Measurements from ENCODE around the gene TENT5C. TPM values are rescaled to one million over a fixed set of nuclear protein-coding genes. Genes with fewer than 3 reads are reported as not detected.

TENT5C gene
- total RNA-seq, 1 experiment from 2014 or later: 0.63 TPM

DNA sequence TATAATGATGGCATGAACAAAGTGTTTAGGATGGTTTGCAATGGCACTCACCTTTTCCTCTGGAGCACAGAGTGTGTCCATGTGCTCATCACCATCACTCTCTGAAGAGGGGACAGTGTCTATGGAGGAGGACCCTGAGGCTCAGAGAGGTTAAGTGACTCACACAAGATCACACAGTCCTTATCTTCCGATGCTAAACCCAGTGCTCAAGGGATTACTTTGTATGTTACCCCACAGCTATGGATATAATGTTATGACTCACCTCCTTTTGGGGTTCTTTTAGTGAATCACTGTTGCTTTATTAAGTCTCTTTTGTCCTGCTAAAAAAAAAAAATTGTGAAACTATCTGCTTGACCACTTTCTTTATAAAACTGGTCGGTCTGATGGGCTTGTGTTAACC is 67.6 kb downstream of the TENT5C start:
- DNase-seq (ENCODE audit: low read depth, low spot score): no peak
- in situ Hi-C loops (cut with HindIII; ENCODE audit: low pct_unique_long_range_greater_than_20kb, low sequenced_read_pairs): no loop called here

DNA sequence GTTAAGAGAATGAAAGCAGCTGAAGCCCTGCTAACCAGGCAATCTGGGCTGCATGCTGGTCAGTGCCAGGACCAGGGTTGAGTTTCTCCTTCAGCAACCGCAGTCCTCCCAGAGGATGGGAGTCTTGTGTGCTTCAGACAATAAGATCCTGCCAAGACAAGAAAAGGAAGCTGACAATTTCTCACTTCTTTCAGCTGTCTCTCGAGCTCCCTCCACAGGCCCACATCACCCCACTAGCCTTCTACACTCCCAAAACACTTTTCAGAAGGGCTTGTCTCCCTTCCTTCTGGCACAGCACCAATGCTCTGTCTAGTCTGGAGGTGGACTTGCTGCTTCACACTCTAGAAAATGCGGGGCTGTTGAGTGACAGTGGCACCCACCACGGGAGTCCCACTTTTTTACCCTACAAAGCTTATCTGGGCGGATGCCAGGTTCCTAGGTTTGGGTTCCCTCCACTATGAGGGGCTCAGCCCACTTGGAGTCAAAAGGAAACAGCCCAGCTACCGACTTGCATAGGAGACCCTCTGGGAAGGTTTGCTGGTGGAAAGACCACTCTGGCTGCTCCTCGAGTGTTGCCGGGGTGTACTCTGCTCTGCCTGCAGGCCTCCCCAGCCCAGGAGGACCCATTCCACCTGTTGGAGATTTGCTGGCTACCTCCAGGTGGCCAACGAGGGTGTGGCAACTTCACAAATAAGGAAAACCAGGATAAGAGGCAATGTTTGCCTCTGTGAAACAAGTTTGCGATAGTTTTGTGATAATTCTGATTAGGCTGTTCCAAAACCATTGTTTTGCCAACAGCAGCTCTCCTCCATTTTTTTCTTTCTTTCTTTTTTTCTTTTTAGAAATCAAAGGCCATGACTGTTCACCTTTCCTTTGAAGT is 68.9 kb downstream of the TENT5C start:
- DNase-seq (ENCODE audit: low read depth, low spot score): peak; percentile 66
- in situ Hi-C loops (cut with HindIII; ENCODE audit: low pct_unique_long_range_greater_than_20kb, low sequenced_read_pairs): no loop called here

DNA sequence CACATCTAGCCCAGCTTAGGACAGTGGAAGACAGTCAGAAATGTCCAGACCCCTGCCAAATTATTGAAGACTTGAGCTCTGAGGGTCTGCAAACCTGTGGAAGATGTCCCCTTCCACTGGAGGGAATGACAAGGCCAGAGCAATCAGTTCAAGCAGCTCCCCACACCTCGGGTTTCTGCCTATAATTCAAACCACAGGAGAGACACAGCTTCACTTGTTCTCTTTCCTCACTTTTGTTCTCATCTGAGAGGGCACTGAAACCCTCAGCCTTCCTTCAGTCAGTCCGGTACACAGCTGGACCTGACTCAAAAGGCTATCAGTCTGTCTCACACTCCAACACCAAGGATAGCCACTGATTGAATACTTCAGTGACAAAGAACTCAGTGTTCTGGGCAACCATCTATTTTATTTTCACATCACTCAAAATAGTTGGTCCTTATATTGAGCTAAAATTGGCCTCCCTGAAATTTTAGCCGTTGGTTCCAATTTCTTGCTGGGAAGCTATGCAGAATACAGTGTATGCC is 70.1 kb downstream of the TENT5C start:
- in situ Hi-C loops (cut with HindIII; ENCODE audit: low pct_unique_long_range_greater_than_20kb, low sequenced_read_pairs): no loop called here

DNA sequence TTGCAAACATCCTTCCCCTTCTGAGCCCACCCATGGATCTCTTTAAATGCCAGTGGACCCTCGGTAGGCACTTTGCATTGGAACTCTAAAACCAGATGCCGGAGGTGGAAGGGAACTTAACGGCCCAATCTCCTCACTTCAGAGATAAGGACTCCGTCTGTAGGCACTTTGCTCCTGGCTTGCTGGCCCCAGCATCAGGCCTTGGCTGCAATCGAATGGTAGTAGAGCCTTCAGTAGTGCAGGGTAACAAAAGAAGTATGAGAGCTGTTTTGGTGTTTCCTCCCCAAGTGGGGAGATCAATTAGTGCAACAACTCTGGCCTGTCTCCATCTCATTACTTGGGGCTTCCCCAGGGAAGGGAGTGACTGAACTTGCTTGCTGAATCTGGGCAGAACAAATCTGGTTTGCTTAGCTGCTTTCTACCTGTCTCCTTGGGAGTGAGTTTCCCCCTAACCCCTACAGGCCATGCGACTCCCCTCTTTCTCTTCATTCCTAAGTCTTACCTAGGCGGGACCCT is 70.8 kb downstream of the TENT5C start:
- no peak for DNase-seq (ENCODE audit: low read depth, low spot score)

More for the DNA sequence above, 70.1 kb downstream of the TENT5C start:
- DNase-seq (ENCODE audit: low read depth, low spot score): no peak

More for the DNA sequence above, 70.8 kb downstream of the TENT5C start:
- in situ Hi-C loops (cut with HindIII; ENCODE audit: low pct_unique_long_range_greater_than_20kb, low sequenced_read_pairs): no loop called here

Other genes with a start within 250 kb of the TENT5C start
- 32.3 and 32.8 TPM in 2 replicates for gene MAN1A2, start 238.6 kb upstream of the TENT5C start, total RNA-seq (2014; rRNA removed; shearing (Covaris generic))